Caco-2 (cell line): Measurements from ENCODE around the gene POLA1. TPM values are rescaled to one million over a fixed set of nuclear protein-coding genes. Genes with fewer than 3 reads are reported as not detected.

Experiments
- BruUV-seq: library from RNA; stranded (reverse); fragments of 400-500 nt; replicated peaks from 2 replicates; lab custom pipeline; 2021; lab: Mats Ljungman, UMichigan
- CTCF ChIA-PET: fragments of 300-600 bp; sonication (Branson Sonifier 250); formaldehyde crosslinking; loops from one replicate; lab custom pipeline; 2022; ENCODE audit warnings: antibody characterized with exemption; lab: Charles Lee
- POLR2A ChIA-PET: fragments of 300-600 bp; sonication (Branson Sonifier 250); formaldehyde crosslinking; loops from one replicate; lab custom pipeline; 2022; ENCODE audit warnings: antibody characterized with exemption; lab: Charles Lee
- DNase-seq, 2 experiments: peaks; one replicate each; pipeline versions ENCODE4 v3.0.0 to v3.0.0-alpha.2; 2020 to 2022
- H3K27me3 ChIP-seq: replicated peaks from 2 replicates; pipeline ENCODE4 v1.6.0; 2011; ENCODE audit warnings: low read length; ENCODE audit not compliant: control insufficient read depth, insufficient read depth
- H3K36me3 ChIP-seq: 2 replicates; pipeline ENCODE4 v1.5.1; 2011; ENCODE audit warnings: low read length; ENCODE audit not compliant: control insufficient read depth, insufficient read depth
- H3K4me1 ChIP-seq: fragments of 250-450 bp; sonication (Bioruptor Pico); 2 replicates; pipeline ENCODE4 v1.5.1; 2020; ENCODE audit warnings: mild to moderate bottlenecking
- H3K4me3 ChIP-seq: 2 replicates; pipeline ENCODE4 v1.5.1; 2011; ENCODE audit warnings: low read depth, mild to moderate bottlenecking, control low read depth, low read length
- H3K9me3 ChIP-seq: fragments of 250-450 bp; sonication (Bioruptor Pico); 2 replicates; pipeline ENCODE4 v1.5.1; 2020; ENCODE audit warnings: mild to moderate bottlenecking, moderate library complexity
- H3K27ac Mint-ChIP-seq: one replicate; pipeline ENCODE4 v1.8.0; 2022; ENCODE audit warnings: mixed read lengths; ENCODE audit not compliant: unreplicated experiment
- H3K27me3 Mint-ChIP-seq: one replicate; pipeline ENCODE4 v1.8.0; 2022; ENCODE audit warnings: mixed read lengths; ENCODE audit not compliant: insufficient read depth, unreplicated experiment
- H3K36me3 Mint-ChIP-seq: one replicate; pipeline ENCODE4 v1.8.0; 2022; ENCODE audit warnings: mild to moderate bottlenecking, mixed read lengths; ENCODE audit not compliant: insufficient read depth, unreplicated experiment
- H3K4me1 Mint-ChIP-seq: one replicate; pipeline ENCODE4 v1.8.0; 2022; ENCODE audit warnings: low read depth, mixed read lengths; ENCODE audit not compliant: unreplicated experiment
- H3K4me3 Mint-ChIP-seq: one replicate; pipeline ENCODE4 v1.8.0; 2022; ENCODE audit warnings: mild to moderate bottlenecking, moderate library complexity, mixed read lengths; ENCODE audit not compliant: unreplicated experiment
- H3K9me3 Mint-ChIP-seq: one replicate; pipeline ENCODE4 v1.8.0; 2022; ENCODE audit warnings: mixed read lengths; ENCODE audit not compliant: unreplicated experiment
- intact Hi-C: fragments of 100-400 bp; cut with micrococcal nuclease; formaldehyde crosslinking; loops from one replicate; pipeline ENCODE4 v1.10.0; 2022; ENCODE audit not compliant: unreplicated experiment
- total RNA-seq: library from RNA; stranded (reverse); gene quantifications from 2 replicates; pipeline ENCODE4 v1.2.3, GENCODE V29; 2022
- TF ChIP-seq, protein P1 (sequence below), 2 experiments: fragments of 200-600 bp in 1 of 2; IDR thresholded peaks; 1 replicate in 1 of 2; 2 replicates in 1 of 2; pipeline versions ENCODE4 v1.5.1 to v1.8.0; 2011 to 2022; ENCODE audit warnings: antibody characterized with exemption in 1 of 2, control low read depth in 1 of 2, inconsistent platforms in 1 of 2, low read depth in 1 of 2, low read length in 1 of 2, mild to moderate bottlenecking in 1 of 2, moderate library complexity in 1 of 2; ENCODE audit not compliant: insufficient read depth in 1 of 2, severe bottlenecking in 1 of 2, unreplicated experiment in 1 of 2

Gene POLA1
- total RNA-seq, 1 experiment from 2014 or later: 23.5 TPM

DNA sequence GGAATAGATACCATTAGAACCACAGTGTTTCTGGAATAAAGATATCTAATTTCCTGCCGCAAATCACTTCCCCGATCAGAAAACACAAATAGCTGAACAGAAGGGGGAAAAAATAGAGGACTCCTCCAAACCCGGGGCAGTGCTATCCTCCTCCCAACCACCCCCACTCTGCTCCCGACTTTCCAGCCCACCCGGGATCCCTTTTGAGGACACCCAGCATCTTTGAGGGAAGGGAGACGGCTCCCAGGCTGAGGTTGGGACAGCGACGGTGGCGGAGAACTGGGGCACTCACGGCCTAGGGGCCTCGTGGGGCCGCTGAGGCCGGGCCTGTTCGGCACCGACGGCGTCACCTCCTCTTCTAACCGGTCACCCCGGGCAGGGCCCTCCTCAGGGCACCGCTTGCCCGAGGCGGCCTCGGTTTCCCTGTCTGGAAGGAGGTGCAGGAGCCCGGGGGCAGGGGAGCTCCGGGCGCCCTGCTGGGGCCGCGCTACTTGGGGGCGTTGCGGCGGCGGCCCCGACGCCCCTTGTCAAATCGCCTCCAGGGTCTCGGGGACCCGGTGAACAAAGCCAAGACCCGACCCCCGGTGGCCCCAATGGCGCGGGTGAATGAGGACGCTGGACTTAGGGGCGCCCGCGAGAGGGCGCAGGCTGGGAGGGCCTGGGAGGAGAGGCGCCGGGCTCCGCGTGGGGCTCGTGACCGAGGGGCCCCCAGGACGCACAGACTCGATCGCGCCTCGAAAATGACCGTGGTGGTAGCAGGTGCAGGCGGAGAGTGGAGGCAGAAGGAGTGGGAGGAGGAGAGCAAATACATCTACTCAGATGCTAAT is 329.0 kb downstream of the POLA1 start:
- H3K9me3 Mint-ChIP-seq: no peaks in the 10 kb centered on the region
- peaks cover 28% of the 10 kb centered on the region for H3K27me3 Mint-ChIP-seq
- H3K4me1 Mint-ChIP-seq: no peaks in the 10 kb centered on the region
- H3K4me3 Mint-ChIP-seq: no peak overlapping the region
- ChIA-PET CTCF (no interaction called here), POLR2A (no interaction called here)
- no peaks in the 10 kb centered on the region for H3K4me1 ChIP-seq
- no peaks in the 10 kb centered on the region for H3K9me3 ChIP-seq
- no peaks in the 10 kb centered on the region for H3K36me3 ChIP-seq
- no TSS peak for BruUV-seq
- peaks cover 1% of the 10 kb centered on the region for H3K36me3 Mint-ChIP-seq
- intact Hi-C loops: loop anchor here (5.0 kb wide), 1 partner anchor 120 kb away; no protein-coding TSS in a partner anchor
- H3K4me3 ChIP-seq: no peak overlapping the region
- TF ChIP-seq, protein P1, sequence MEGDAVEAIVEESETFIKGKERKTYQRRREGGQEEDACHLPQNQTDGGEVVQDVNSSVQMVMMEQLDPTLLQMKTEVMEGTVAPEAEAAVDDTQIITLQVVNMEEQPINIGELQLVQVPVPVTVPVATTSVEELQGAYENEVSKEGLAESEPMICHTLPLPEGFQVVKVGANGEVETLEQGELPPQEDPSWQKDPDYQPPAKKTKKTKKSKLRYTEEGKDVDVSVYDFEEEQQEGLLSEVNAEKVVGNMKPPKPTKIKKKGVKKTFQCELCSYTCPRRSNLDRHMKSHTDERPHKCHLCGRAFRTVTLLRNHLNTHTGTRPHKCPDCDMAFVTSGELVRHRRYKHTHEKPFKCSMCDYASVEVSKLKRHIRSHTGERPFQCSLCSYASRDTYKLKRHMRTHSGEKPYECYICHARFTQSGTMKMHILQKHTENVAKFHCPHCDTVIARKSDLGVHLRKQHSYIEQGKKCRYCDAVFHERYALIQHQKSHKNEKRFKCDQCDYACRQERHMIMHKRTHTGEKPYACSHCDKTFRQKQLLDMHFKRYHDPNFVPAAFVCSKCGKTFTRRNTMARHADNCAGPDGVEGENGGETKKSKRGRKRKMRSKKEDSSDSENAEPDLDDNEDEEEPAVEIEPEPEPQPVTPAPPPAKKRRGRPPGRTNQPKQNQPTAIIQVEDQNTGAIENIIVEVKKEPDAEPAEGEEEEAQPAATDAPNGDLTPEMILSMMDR (IDR thresholded peaks at IDR 0.05; ENCODE audit: insufficient read depth in 1 of 2, low read depth in 1 of 2, low read length in 1 of 2, severe bottlenecking in 1 of 2, unreplicated experiment in 1 of 2): no peak
- H3K27me3 ChIP-seq: no peaks in the 10 kb centered on the region; the same call in 1 of the 2 replicates
- DNase-seq: no peak
- no peak overlapping the region for H3K27ac Mint-ChIP-seq

DNA sequence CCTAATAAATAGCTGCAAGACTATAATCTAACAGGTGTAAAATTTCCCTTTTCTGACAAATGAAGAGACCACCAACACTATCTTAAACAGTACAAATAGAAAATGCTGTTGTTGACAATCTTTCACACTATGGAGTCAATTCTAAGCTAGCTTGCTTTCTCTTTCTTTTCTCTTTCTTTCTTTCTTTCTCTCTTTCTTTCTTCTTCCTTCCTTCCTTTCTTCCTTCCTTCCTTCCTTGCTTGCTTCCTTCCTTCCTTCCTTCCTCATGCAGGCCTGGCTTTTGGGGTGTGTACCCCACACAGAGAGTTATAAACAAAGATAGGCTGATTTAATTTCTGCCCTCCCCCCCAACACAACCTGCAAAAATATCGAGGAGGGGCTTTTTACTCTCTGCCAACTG is 330.2 kb downstream of the POLA1 start:
- DNase-seq: no peak
- TF ChIP-seq, protein P1 (IDR thresholded peaks at IDR 0.05; ENCODE audit: insufficient read depth in 1 of 2, low read depth in 1 of 2, low read length in 1 of 2, severe bottlenecking in 1 of 2, unreplicated experiment in 1 of 2): no peak
- Mint-ChIP-seq H3K27me3 (peaks cover 26% of the 10 kb centered on the region), H3K36me3 (no peaks in the 10 kb centered on the region), H3K4me1 (no peaks in the 10 kb centered on the region), H3K4me3 (no peak overlapping the region), H3K27ac (no peak overlapping the region), H3K9me3 (no peaks in the 10 kb centered on the region)
- BruUV-seq: no TSS peak
- no peaks in the 10 kb centered on the region; the same call in 1 of the 2 replicates for H3K27me3 ChIP-seq
- POLR2A ChIA-PET: no interaction called here
- H3K4me3 ChIP-seq: no peak overlapping the region
- H3K9me3 ChIP-seq: no peaks in the 10 kb centered on the region
- CTCF ChIA-PET: no interaction called here
- no peaks in the 10 kb centered on the region for H3K4me1 ChIP-seq
- intact Hi-C loops: loop anchor here (5.0 kb wide), 1 partner anchor 118 kb away; no protein-coding TSS in a partner anchor
- no peaks in the 10 kb centered on the region for H3K36me3 ChIP-seq

DNA sequence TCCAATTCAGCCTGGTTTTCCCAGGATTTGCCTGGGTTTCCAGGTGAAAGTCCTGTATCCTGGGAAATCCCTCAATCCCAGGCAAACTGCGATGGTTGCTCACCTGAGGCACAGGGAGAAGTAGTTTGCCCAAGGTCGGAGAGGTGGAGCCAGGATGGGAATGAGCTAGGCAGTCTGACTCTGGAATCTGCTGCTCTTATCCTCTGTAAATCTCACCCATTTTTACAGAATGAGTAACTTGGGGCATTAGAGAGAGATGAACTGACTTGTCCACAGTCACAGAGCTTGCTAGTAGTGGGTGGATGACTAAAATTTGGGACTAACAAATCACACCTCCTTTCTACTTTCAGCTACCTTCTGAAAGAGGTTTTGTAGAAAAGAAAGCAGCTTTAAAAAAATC is 331.9 kb downstream of the POLA1 start:
- Mint-ChIP-seq H3K9me3 (no peaks in the 10 kb centered on the region), H3K36me3 (no peaks in the 10 kb centered on the region), H3K27me3 (peaks cover 20% of the 10 kb centered on the region), H3K4me1 (no peaks in the 10 kb centered on the region), H3K4me3 (no peak overlapping the region), H3K27ac (no peak overlapping the region)
- ChIA-PET CTCF (no interaction called here), POLR2A (no interaction called here)
- no TSS peak for BruUV-seq
- intact Hi-C loops: no loop called here
- no peak overlapping the region for H3K4me3 ChIP-seq
- no peaks in the 10 kb centered on the region for H3K4me1 ChIP-seq
- H3K36me3 ChIP-seq: no peaks in the 10 kb centered on the region
- H3K9me3 ChIP-seq: no peaks in the 10 kb centered on the region
- TF ChIP-seq, protein P1 (IDR thresholded peaks at IDR 0.05; ENCODE audit: insufficient read depth in 1 of 2, low read depth in 1 of 2, low read length in 1 of 2, severe bottlenecking in 1 of 2, unreplicated experiment in 1 of 2): no peak
- H3K27me3 ChIP-seq: no peaks in the 10 kb centered on the region
- no peak for DNase-seq
